Measurements from ENCODE around the gene OR4D6. TPM values are rescaled to one million over a fixed set of nuclear protein-coding genes. Genes with fewer than 3 reads are reported as not detected.

The OR4D6 gene
- total RNA-seq, 1 experiment from 2014 or later = not detected

GRCh38 chr11:59417023-59417422, 39.7 kb upstream of the OR4D6 start:
- TF ChIP-seq CTCF (conservative IDR thresholded peaks at IDR 0.05) = no peak

More at GRCh38 chr11:59417023-59417422, 39.7 kb upstream of the OR4D6 start:
- H2AFZ ChIP-seq (ENCODE audit: low read length) = no peak overlapping the region
- no peaks in the 10 kb centered on the region for H4K20me1 ChIP-seq (ENCODE audit: control insufficient read depth, insufficient read depth, insufficient read length)
- no peaks in the 10 kb centered on the region for H3K23me2 ChIP-seq (ENCODE audit: insufficient read length, low read depth, low read length, poor library complexity, severe bottlenecking)
- no peaks in the 10 kb centered on the region for H3K79me2 ChIP-seq (ENCODE audit: insufficient read depth, low read length)
- no peaks in the 10 kb centered on the region for H3K9me3 ChIP-seq (ENCODE audit: control insufficient read depth, low read depth, low read length)
- H3K4me1 Mint-ChIP-seq = no peaks in the 10 kb centered on the region
- H3K14ac ChIP-seq (ENCODE audit: insufficient read depth, low read length) = no peak overlapping the region
- H3K27me3 Mint-ChIP-seq (ENCODE audit: low read depth) = no peaks in the 10 kb centered on the region
- no peak overlapping the region for H2AK5ac ChIP-seq (ENCODE audit: insufficient read length, low read length)
- H2BK5ac ChIP-seq (ENCODE audit: insufficient read length, low read length) = no peak overlapping the region
- no peak overlapping the region for H3K4me3 Mint-ChIP-seq
- H3K56ac ChIP-seq (ENCODE audit: insufficient read length, low read depth, low read length) = no peak overlapping the region
- H3K4me2 ChIP-seq (ENCODE audit: insufficient read depth, insufficient read length, low read length) = no peak overlapping the region
- H2BK15ac ChIP-seq (ENCODE audit: low read depth, low read length) = no peak overlapping the region
- H3K36me3 Mint-ChIP-seq (ENCODE audit: insufficient read depth in 1 of 3, low read depth in 3 of 3) = peaks cover 0 to 2% (median 0%) of the 10 kb centered on the region in 3 experiments; a peak in 1 of 7 replicates
- no peaks in the 10 kb centered on the region for H3K4me1 ChIP-seq (ENCODE audit: insufficient read depth, low read length)
- H3K4ac ChIP-seq (ENCODE audit: low read depth, low read length) = no peak overlapping the region
- H4K91ac ChIP-seq (ENCODE audit: insufficient read length, low read depth, low read length) = no peak overlapping the region
- H3K18ac ChIP-seq (ENCODE audit: insufficient read length, low read depth, low read length) = no peak overlapping the region
- H2BK20ac ChIP-seq (ENCODE audit: low read depth, low read length, poor library complexity, severe bottlenecking) = no peak overlapping the region
- WGBS (ENCODE audit: extremely low coverage, insufficient read length, low lambda C conversion rate) = no CpG with 5 or more reads among the region's 5 CpGs
- H3K23ac ChIP-seq (ENCODE audit: insufficient read length, low read depth, low read length) = no peak overlapping the region
- no peak overlapping the region for H4K8ac ChIP-seq (replicated peaks; ENCODE audit: insufficient read length, low read depth, low read length)
- no peak for DNase-seq
- H2BK120ac ChIP-seq (ENCODE audit: low read depth, low read length, poor library complexity, severe bottlenecking) = no peak overlapping the region
- no peaks in the 10 kb centered on the region for H3K79me1 ChIP-seq (ENCODE audit: insufficient read depth, low read depth, low read length, poor library complexity, severe bottlenecking)
- H3T11ph ChIP-seq (ENCODE audit: low read length) = no peak overlapping the region
- H4K5ac ChIP-seq (ENCODE audit: insufficient read length, low read depth, low read length) = no peak overlapping the region
- no peak overlapping the region for H3K27ac Mint-ChIP-seq
- H3K27ac ChIP-seq (ENCODE audit: insufficient read length, low read depth, low read length) = no peak overlapping the region
- H3K9me3 Mint-ChIP-seq = peaks cover 10 to 14% of the 10 kb centered on the region in 2 experiments
- H3K27me3 ChIP-seq (ENCODE audit: insufficient read depth, low read length) = no peaks in the 10 kb centered on the region
- H3K9ac ChIP-seq (ENCODE audit: extremely low read depth, insufficient read length, low read length) = no peak overlapping the region
- H2BK12ac ChIP-seq (ENCODE audit: insufficient read length, low read depth, low read length) = no peak overlapping the region
